GM12878 (cell line): Measurements from ENCODE around the gene TEX54. TPM values are rescaled to one million over a fixed set of nuclear protein-coding genes. Genes with fewer than 3 reads are reported as not detected.

Source experiments
- ATAC-seq: fragments of 200-7000 bp; cut with Tn5 transposase; 3 replicates; pipeline ENCODE4 v1.9.1; 2020; ENCODE audit warnings: mild to moderate bottlenecking, moderate library complexity
- BruUV-seq: library from RNA; stranded (reverse); fragments of 400-500 nt; replicated peaks from 2 replicates; lab custom pipeline; 2021; lab: Mats Ljungman, UMichigan
- CTCF ChIA-PET: fragments of 300-600 bp; sonication (Branson Sonifier 250); formaldehyde crosslinking; extraction: SDS; loops from one replicate; lab custom pipeline; 2021; ENCODE audit warnings: inconsistent platforms; lab: Yijun Ruan, JAX
- POLR2A ChIA-PET: fragments of 350-600 bp; formaldehyde crosslinking; extraction: SDS; loops from one replicate; lab custom pipeline; 2021; ENCODE audit warnings: inconsistent platforms; lab: Charles Lee
- RAD21 ChIA-PET: fragments of 300-600 bp; sonication (Branson Sonifier 250); formaldehyde crosslinking; loops from one replicate; lab custom pipeline; 2023; ENCODE audit warnings: antibody characterized with exemption; ENCODE audit not compliant: unreplicated experiment; lab: Charles Lee
- SMC1A ChIA-PET: fragments of 300-600 bp; sonication (Branson Sonifier 250); formaldehyde crosslinking; loops from one replicate; lab custom pipeline; 2023; ENCODE audit not compliant: unreplicated experiment, uncharacterized antibody; lab: Charles Lee
- DNase-seq: peaks from one replicate; pipeline ENCODE4 v3.0.0-alpha.2; 2011; ENCODE audit warnings: low read depth, low spot score
- FAIRE-seq: peaks from 3 replicates; lab custom pipeline; 2011; peaks lifted over from hg19 to GRCh38; lab: Jason Lieb, UNC
- H2AFZ ChIP-seq: 2 replicates; pipeline ENCODE4 v1.6.0; 2011; ENCODE audit warnings: low read depth, low read length, control low read depth; ENCODE audit not compliant: control insufficient read depth
- H3K27ac ChIP-seq: 2 replicates; pipeline ENCODE4 v1.5.1; 2011; ENCODE audit warnings: control low read depth; ENCODE audit not compliant: control insufficient read depth, insufficient read depth
- H3K27me3 ChIP-seq, 2 experiments: replicated peaks in 1 of 2; 2 replicates each; pipeline versions ENCODE4 v1.6.0 to v1.6.1; 2011; ENCODE audit warnings: low read length in 1 of 2; ENCODE audit not compliant: control insufficient read depth in 2 of 2, insufficient read depth in 2 of 2
- H3K36me3 ChIP-seq, 2 experiments: 2 replicates each; pipeline ENCODE4 v1.5.1; 2011; ENCODE audit warnings: low read length in 1 of 2; ENCODE audit not compliant: control insufficient read depth in 2 of 2, insufficient read depth in 2 of 2
- H3K4me1 ChIP-seq: 2 replicates; pipeline ENCODE4 v1.6.1; 2011; ENCODE audit warnings: mild to moderate bottlenecking, low read length, moderate library complexity, mixed read lengths; ENCODE audit not compliant: control insufficient read depth, insufficient read depth
- H3K4me2 ChIP-seq: 2 replicates; pipeline ENCODE4 v1.6.0; 2011; ENCODE audit warnings: control low read depth; ENCODE audit not compliant: control insufficient read depth, insufficient read depth
- H3K4me3 ChIP-seq: fragments of 200-600 bp; sonication (generic); 2 replicates; pipeline ENCODE4 v1.5.1; 2016
- H3K79me2 ChIP-seq: 2 replicates; pipeline ENCODE4 v1.6.0; 2011; ENCODE audit warnings: low read length; ENCODE audit not compliant: control insufficient read depth, insufficient read depth
- H3K9ac ChIP-seq: 2 replicates; pipeline ENCODE4 v1.8.0; 2011; ENCODE audit warnings: low read length, control low read depth, mixed read lengths; ENCODE audit not compliant: control insufficient read depth, insufficient read depth
- H3K9me3 ChIP-seq: replicated peaks from 3 replicates; pipeline ENCODE4 v1.5.1; 2011; ENCODE audit warnings: mild to moderate bottlenecking, low read length; ENCODE audit not compliant: control insufficient read depth, insufficient read depth
- H4K20me1 ChIP-seq: 2 replicates; pipeline ENCODE4 v1.6.0; 2011; ENCODE audit not compliant: control insufficient read depth, insufficient read depth
- ASH2L ChIP-seq: fragments of 300-600, 200-600 bp; sonication (generic); IDR thresholded peaks from 2 replicates; pipeline ENCODE4 v1.6.1; 2017; ENCODE audit warnings: low read depth, mild to moderate bottlenecking, borderline replicate concordance
- CREB1 ChIP-seq: IDR thresholded peaks from 2 replicates; pipeline ENCODE4 v1.6.1; 2012; ENCODE audit warnings: low read depth, mild to moderate bottlenecking, inconsistent platforms
- CREM ChIP-seq: IDR thresholded peaks from 2 replicates; pipeline ENCODE4 v1.6.1; 2014; ENCODE audit warnings: antibody characterized with exemption, low read depth
- EGR1 ChIP-seq, 2 experiments: IDR thresholded peaks; 1 replicate in 1 of 2; 2 replicates in 1 of 2; pipeline ENCODE4 v1.6.1; 2011 to 2012; ENCODE audit warnings: low read depth in 2 of 2, low read length in 2 of 2, borderline replicate concordance in 1 of 2, mild to moderate bottlenecking in 1 of 2, moderate library complexity in 1 of 2
- HSF1 ChIP-seq: fragments of 150-350 bp; IDR thresholded peaks from 2 replicates; pipeline ENCODE4 v1.6.1; 2014; ENCODE audit warnings: mild to moderate bottlenecking, low read depth, low read length
- MTA3 ChIP-seq: IDR thresholded peaks from 2 replicates; pipeline ENCODE4 v1.6.1; 2012; ENCODE audit warnings: low read length, inconsistent platforms, borderline replicate concordance
- MYC ChIP-seq: IDR thresholded peaks from 2 replicates; pipeline ENCODE4 v1.6.1; 2011; ENCODE audit warnings: mild to moderate bottlenecking, low read length, moderate library complexity, inconsistent platforms; ENCODE audit not compliant: insufficient read depth, insufficient replicate concordance, insufficient read length, severe bottlenecking
- NBN ChIP-seq: fragments of 450-650 bp; IDR thresholded peaks from 2 replicates; pipeline ENCODE4 v1.6.1; 2016
- PKNOX1 ChIP-seq: fragments of 450-650 bp; IDR thresholded peaks from 2 replicates; pipeline ENCODE4 v1.6.1; 2016; ENCODE audit warnings: mild to moderate bottlenecking
- POLR2A ChIP-seq: IDR thresholded peaks from 2 replicates; pipeline ENCODE4 v1.6.1; 2011; ENCODE audit warnings: low read depth, mild to moderate bottlenecking, low read length
- RB1 ChIP-seq: fragments of 450-650 bp; formaldehyde crosslinking; IDR thresholded peaks from 2 replicates; pipeline ENCODE4 v1.6.1; 2017; ENCODE audit warnings: mild to moderate bottlenecking, borderline replicate concordance
- RELA ChIP-seq: fragments of 450-650 bp; IDR thresholded peaks from 2 replicates; pipeline ENCODE4 v1.8.0; 2014; ENCODE audit warnings: borderline replicate concordance; ENCODE audit not compliant: partially characterized antibody
- SMARCA5 ChIP-seq: fragments of 450-650 bp; IDR thresholded peaks from 2 replicates; pipeline ENCODE4 v1.6.1; 2017; ENCODE audit warnings: mild to moderate bottlenecking
- SMC3 ChIP-seq: IDR thresholded peaks from 2 replicates; pipeline ENCODE4 v1.6.1; 2011; ENCODE audit warnings: low read length, improper control_type of control experiment, borderline replicate concordance
- SPI1 ChIP-seq: IDR thresholded peaks from 2 replicates; pipeline ENCODE4 v1.6.1; 2011; ENCODE audit warnings: low read depth, mild to moderate bottlenecking, low read length, moderate library complexity, borderline replicate concordance; ENCODE audit not compliant: insufficient read depth
- STAT3 ChIP-seq: IDR thresholded peaks from 2 replicates; pipeline ENCODE4 v1.6.1; 2011; ENCODE audit warnings: low read depth, low read length, improper control_type of control experiment
- TCF12 ChIP-seq: IDR thresholded peaks from 2 replicates; pipeline ENCODE4 v1.6.1; 2011; ENCODE audit warnings: low read depth, mild to moderate bottlenecking, low read length
- TCF3 ChIP-seq: IDR thresholded peaks from 2 replicates; pipeline ENCODE4 v1.6.1; 2012; ENCODE audit warnings: low read depth, mild to moderate bottlenecking, low read length, borderline replicate concordance; ENCODE audit not compliant: insufficient read depth
- YY1 ChIP-seq: IDR thresholded peaks from 2 replicates; pipeline ENCODE4 v1.6.1; 2011; ENCODE audit warnings: low read depth, mild to moderate bottlenecking, low read length
- ZBED1 ChIP-seq: IDR thresholded peaks from 2 replicates; pipeline ENCODE4 v1.6.1; 2016; ENCODE audit warnings: borderline replicate concordance
- ZNF207 ChIP-seq: fragments of 450-650 bp; IDR thresholded peaks from 2 replicates; pipeline ENCODE4 v1.6.1; 2014; ENCODE audit warnings: antibody characterized with exemption, mild to moderate bottlenecking, borderline replicate concordance
- ZNF217 ChIP-seq: fragments of 450-650 bp; IDR thresholded peaks from 2 replicates; pipeline ENCODE4 v1.6.1; 2017; ENCODE audit warnings: antibody characterized with exemption, mild to moderate bottlenecking
- WGBS: methylation state at CpG from one replicate; pipeline ENCODE4 v1.1.6; 2016; ENCODE audit warnings: low lambda C conversion rate; ENCODE audit not compliant: insufficient replicate concordance, insufficient coverage; ENCODE audit errors: missing lambda C conversion rate; 5-methylcytosine and 5-hydroxymethylcytosine counted together
- in situ Hi-C: fragments of 300-500 bp; cut with MboI; formaldehyde crosslinking; loops from 9 replicates; pipeline ENCODE4 v1.14.3; 2018; ENCODE audit warnings: mixed read lengths
- intact Hi-C: fragments of 100-400 bp; cut with micrococcal nuclease; formaldehyde crosslinking; loops from one replicate; pipeline ENCODE4 v1.14.2; 2022; ENCODE audit not compliant: unreplicated experiment
- polyA plus RNA-seq, 11 experiments: library from polyadenylated mRNA; depleted of rRNA in 4 of 11; unstranded in 6 of 11; stranded (reverse) in 5 of 11; fragments of >200 nt; fragmentation: Nextera tagmentation in 4 of 11; fragmentation: Illumina TruSeq in 1 of 11; extraction: Ambion mirVana in 4 of 11; extraction: Trizol in 1 of 11; gene quantifications; 1 replicate in 1 of 11; 2 replicates in 10 of 11; pipeline versions ENCODE4 v1.2.1 to v1.2.3, GENCODE V29; 2011 to 2016; ENCODE audit warnings: inconsistent platforms in 2 of 11, missing spikeins in 2 of 11, low read depth in 1 of 11
- total RNA-seq, 4 experiments: library from RNA; depleted of rRNA in 3 of 4; stranded (reverse); fragments of >200 nt in 3 of 4; fragmentation: Illumina TruSeq in 1 of 4; extraction: Trizol in 1 of 4; gene quantifications; 2 replicates each; pipeline versions ENCODE4 v1.2.1 to v1.2.3, GENCODE V29; 2013 to 2021

TEX54 gene
- total and polyA plus RNA-seq, 10 of the 15 experiments (the other 5 are each of a cell fraction or from before 2014, with no cell fraction given): 0.38 to 0.68 (median 0.51) TPM; not detected in 7

- Histone ChIP-seq H3K27ac (peak overlapping the region; percentile 64), H3K4me3 (peak overlapping the region; percentile 95), H3K4me1 (peaks cover 6% of the 10 kb centered on the region), H3K9ac (peak overlapping the region; percentile 77), H3K79me2 (peaks cover 39% of the 10 kb centered on the region), H3K9me3 (no peaks in the 10 kb centered on the region), H3K36me3 (peaks cover 5 to 14% of the 10 kb centered on the region in 2 experiments), H4K20me1 (no peaks in the 10 kb centered on the region), H2AFZ (peak overlapping the region; percentile 31), H3K4me2 (peak overlapping the region; percentile 95), H3K27me3 (no peaks in the 10 kb centered on the region)
- intact Hi-C loops (loop anchor here (1.0 to 5.0 kb wide), 5 partner anchors 16 to 96 kb away; partner anchors contain the start of genes NXF1, SLC3A2, TAF6L and WDR74), in situ Hi-C loops (no loop called here)
- ChIA-PET POLR2A (interaction anchor here (0.9 to 6.0 kb wide), 19 partner anchors 8 to 115 kb away, joined by 3 to 53 read pairs (median 7); partner anchors contain the start of genes HNRNPUL2, LBHD1, POLR2G and SLC3A2), CTCF (interaction anchor here (0.5 to 6.6 kb wide), 42 partner anchors 11 to 392 kb away, joined by 3 to 131 read pairs (median 5); partner anchors contain the start of genes BSCL2, GNG3, HNRNPUL2 and POLR2G), SMC1A (interaction anchor here (0.9 to 4.2 kb wide), 18 partner anchors 11 to 362 kb away, joined by 3 to 33 read pairs (median 4); partner anchors contain the start of genes POLR2G, SLC3A2, TAF6L and WDR74), RAD21 (interaction anchor here (0.6 to 3.8 kb wide), 25 partner anchors 9 to 392 kb away, joined by 3 to 57 read pairs (median 5); partner anchors contain the start of genes C11orf98, CSKMT, HNRNPUL2 and LBHD1)
- no TSS peak for BruUV-seq
- peak; percentile 81 for FAIRE-seq
- ATAC-seq: peak; percentile 86
- no peak for DNase-seq
- under 1% methylated on average over 51 of the region's 51 CpGs for WGBS
- TF ChIP-seq SPI1 (no peak), NBN (peak; percentile 19; the same call in 1 of the 2 replicates), ZNF207 (0 out of 2 replicates have a peak, but pooled peaks have one; percentile 52), CREM (peak; percentile 23; the same call in 1 of the 2 replicates), RB1 (no peak; the same call in 1 of the 2 replicates), YY1 (peak; percentile 89), PKNOX1 (0 out of 2 replicates have a peak, but pooled peaks have one; percentile 24), TCF3 (peak; percentile 30; the same call in 1 of the 2 replicates), TCF12 (0 out of 2 replicates have a peak, but pooled peaks have one; percentile 29), MYC (no peak), POLR2A (peak; percentile 7; the same call in 1 of the 2 replicates), CREB1 (0 out of 2 replicates have a peak, but pooled peaks have one; percentile 47), ASH2L (no peak; the same call in 1 of the 2 replicates), SMC3 (peak; percentile 91), RELA (peak; percentile 19), SMARCA5 (peak; percentile 98; the same call in 1 of the 2 replicates), HSF1 (no peak), EGR1 (IDR thresholded peaks at IDR 0.05; ENCODE audit: borderline replicate concordance in 1 of 2, low read depth in 2 of 2, low read length in 2 of 2) (peak in 1 of 2 experiments; percentile 73; a peak in 2 of 3 replicates), ZBED1 (no peak), STAT3 (no peak), ZNF217 (peak; percentile 69; the same call in 1 of the 2 replicates), MTA3 (no peak)
These were observed 46.2 kb downstream of the TEX54 start for GRCh38 chr11:62786318-62787004.
